OCI-LY7 (cell line): ENCODE data around the gene TMEM222. TPM values are rescaled to one million over a fixed set of nuclear protein-coding genes. Genes with fewer than 3 reads are reported as not detected.
A peak's percentile ranks its signal among the peaks of the same experiment; 100 is the strongest.

Experiments
- BruUV-seq: library from RNA; stranded (reverse); fragments of 400-500 nt; replicated peaks from 2 replicates; lab custom pipeline; 2021; lab: Mats Ljungman, UMichigan
- CTCF ChIA-PET: fragments of 300-600 bp; sonication (Branson Sonifier 250); formaldehyde crosslinking; loops from one replicate; lab custom pipeline; 2022; ENCODE audit warnings: antibody characterized with exemption; ENCODE audit not compliant: unreplicated experiment; lab: Charles Lee
- POLR2A ChIA-PET: fragments of 300-600 bp; sonication (Branson Sonifier 250); formaldehyde crosslinking; loops from one replicate; lab custom pipeline; 2022; ENCODE audit warnings: antibody characterized with exemption; lab: Charles Lee
- DNase-seq: peaks from one replicate; pipeline ENCODE4 v3.0.0-alpha.2; 2015; ENCODE audit warnings: low spot score
- H2AFZ ChIP-seq: fragments of 200-600 bp; sonication (generic), shearing (Covaris generic); 2 replicates; pipeline ENCODE4 v1.6.1; 2014; ENCODE audit warnings: mild to moderate bottlenecking, antibody characterized with exemption, low read length, moderate library complexity
- H3K27ac ChIP-seq: fragments of 200-600 bp; sonication (generic); 2 replicates; pipeline ENCODE4 v1.5.1; 2014; ENCODE audit warnings: mixed run types, low read depth, mild to moderate bottlenecking, moderate library complexity, low read length, inconsistent platforms; ENCODE audit not compliant: poor library complexity, severe bottlenecking
- H3K36me3 ChIP-seq: fragments of 200-600 bp; sonication (generic); 2 replicates; pipeline ENCODE4 v1.6.1; 2014; ENCODE audit warnings: mild to moderate bottlenecking, antibody characterized with exemption, low read length, moderate library complexity, mixed read lengths; ENCODE audit not compliant: insufficient read depth
- H3K4me1 ChIP-seq: fragments of 200-600 bp; sonication (generic); 2 replicates; pipeline ENCODE4 v1.5.1; 2014; ENCODE audit warnings: mild to moderate bottlenecking, low read length; ENCODE audit not compliant: insufficient read depth, poor library complexity, severe bottlenecking
- H3K4me2 ChIP-seq: fragments of 200-600 bp; sonication (generic); 2 replicates; pipeline ENCODE4 v1.6.1; 2014; ENCODE audit warnings: mild to moderate bottlenecking, low read length
- H3K4me3 ChIP-seq: fragments of 200-600 bp; sonication (generic); 2 replicates; pipeline ENCODE4 v1.5.1; 2014; ENCODE audit warnings: mild to moderate bottlenecking, low read depth, low read length; ENCODE audit not compliant: poor library complexity, severe bottlenecking
- H3K79me2 ChIP-seq: fragments of 200-600 bp; sonication (generic); 2 replicates; pipeline ENCODE4 v1.6.1; 2016; ENCODE audit warnings: low read depth, mild to moderate bottlenecking, low read length, moderate library complexity, mixed read lengths; ENCODE audit not compliant: insufficient read depth
- H3K9me2 ChIP-seq: fragments of 200-600 bp; sonication (generic); 2 replicates; pipeline ENCODE4 v1.6.1; 2016; ENCODE audit warnings: mild to moderate bottlenecking, low read length, mixed read lengths; ENCODE audit not compliant: insufficient read depth
- H3K9me3 ChIP-seq: fragments of 200-600 bp; sonication (generic); 2 replicates; pipeline ENCODE4 v1.6.1; 2014; ENCODE audit warnings: mild to moderate bottlenecking, mixed run types, low read length, mixed read lengths
- H4K20me1 ChIP-seq: fragments of 200-600 bp; sonication (generic); 2 replicates; pipeline ENCODE4 v1.6.1; 2014; ENCODE audit warnings: mild to moderate bottlenecking, antibody characterized with exemption, low read length, moderate library complexity, mixed read lengths; ENCODE audit not compliant: insufficient read depth
- EZH2phosphoT487 ChIP-seq: fragments of 200-600 bp; sonication (generic); IDR thresholded peaks from 2 replicates; pipeline ENCODE4 v1.6.1; 2018; ENCODE audit warnings: low read depth, borderline replicate concordance, mild to moderate bottlenecking, mixed run types, antibody characterized with exemption, low read length, moderate library complexity, mixed read lengths
- intact Hi-C: fragments of 100-400 bp; cut with micrococcal nuclease; formaldehyde crosslinking; loops from one replicate; pipeline ENCODE4 v1.10.0; 2022; ENCODE audit not compliant: unreplicated experiment
- total RNA-seq, 2 experiments: library from RNA; depleted of rRNA in 1 of 2; stranded (reverse); fragments of >200 nt in 1 of 2; shearing (Covaris generic) in 1 of 2; gene quantifications; 2 replicates each; pipeline ENCODE4 v1.2.3, GENCODE V29; 2014 to 2022
- TF ChIP-seq, protein P1 (sequence below): fragments of 200-600 bp; sonication (generic); conservative IDR thresholded peaks from 2 replicates; pipeline ENCODE4 v1.5.1; 2014; ENCODE audit warnings: mild to moderate bottlenecking, antibody characterized with exemption, low read length, moderate library complexity, mixed read lengths

TMEM222 gene
- total RNA-seq, 2 experiments from 2014 or later, result 29.5 to 43.4 TPM

GRCh38 chr1:27368869-27369582 is 47.1 kb downstream of the TMEM222 start:
- Histone ChIP-seq H3K4me2 (no peak overlapping the region), H3K9me3 (no peaks in the 10 kb centered on the region), H3K36me3 (no peaks in the 10 kb centered on the region), H3K4me3 (no peak overlapping the region), H3K4me1 (peaks cover 22% of the 10 kb centered on the region), H4K20me1 (no peaks in the 10 kb centered on the region), H3K27ac (no peak overlapping the region), H3K79me2 (no peaks in the 10 kb centered on the region), H3K9me2 (no peaks in the 10 kb centered on the region), H2AFZ (no peak overlapping the region)
- intact Hi-C loops, result no loop called here
- CTCF ChIA-PET, result no interaction called here
- POLR2A ChIA-PET, result no interaction called here
- no peak for DNase-seq
- BruUV-seq, result no TSS peak
- TF ChIP-seq, protein P1, sequence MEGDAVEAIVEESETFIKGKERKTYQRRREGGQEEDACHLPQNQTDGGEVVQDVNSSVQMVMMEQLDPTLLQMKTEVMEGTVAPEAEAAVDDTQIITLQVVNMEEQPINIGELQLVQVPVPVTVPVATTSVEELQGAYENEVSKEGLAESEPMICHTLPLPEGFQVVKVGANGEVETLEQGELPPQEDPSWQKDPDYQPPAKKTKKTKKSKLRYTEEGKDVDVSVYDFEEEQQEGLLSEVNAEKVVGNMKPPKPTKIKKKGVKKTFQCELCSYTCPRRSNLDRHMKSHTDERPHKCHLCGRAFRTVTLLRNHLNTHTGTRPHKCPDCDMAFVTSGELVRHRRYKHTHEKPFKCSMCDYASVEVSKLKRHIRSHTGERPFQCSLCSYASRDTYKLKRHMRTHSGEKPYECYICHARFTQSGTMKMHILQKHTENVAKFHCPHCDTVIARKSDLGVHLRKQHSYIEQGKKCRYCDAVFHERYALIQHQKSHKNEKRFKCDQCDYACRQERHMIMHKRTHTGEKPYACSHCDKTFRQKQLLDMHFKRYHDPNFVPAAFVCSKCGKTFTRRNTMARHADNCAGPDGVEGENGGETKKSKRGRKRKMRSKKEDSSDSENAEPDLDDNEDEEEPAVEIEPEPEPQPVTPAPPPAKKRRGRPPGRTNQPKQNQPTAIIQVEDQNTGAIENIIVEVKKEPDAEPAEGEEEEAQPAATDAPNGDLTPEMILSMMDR, result 0 out of 2 replicates have a peak, but pooled peaks have one; percentile 17
- TF ChIP-seq EZH2phosphoT487, result no peak

GRCh38 chr1:27372022-27372807 is 50.3 kb downstream of the TMEM222 start:
- intact Hi-C loops, result no loop called here
- CTCF ChIA-PET, result no interaction called here
- Histone ChIP-seq H3K9me2 (no peaks in the 10 kb centered on the region), H3K27ac (no peak overlapping the region), H3K79me2 (no peaks in the 10 kb centered on the region), H3K4me1 (no peaks in the 10 kb centered on the region), H4K20me1 (no peaks in the 10 kb centered on the region), H3K36me3 (no peaks in the 10 kb centered on the region), H2AFZ (no peak overlapping the region), H3K4me2 (no peak overlapping the region), H3K4me3 (no peak overlapping the region), H3K9me3 (no peaks in the 10 kb centered on the region)
- POLR2A ChIA-PET, result no interaction called here
- no TSS peak for BruUV-seq
- no peak for DNase-seq
- TF ChIP-seq, protein P1, result no peak
- TF ChIP-seq EZH2phosphoT487, result no peak
